Esophagus squamous epithelium (tissue), 4 donors: ENCODE measurements around the gene PCSK5.

ENCODE experiments used
- CTCF ChIP-seq, 6 experiments: fragments of 450-650 bp in 4 of 6; fragments of 200-600 bp in 2 of 6; sonication (generic) in 2 of 6; IDR thresholded peaks; one replicate each; pipeline ENCODE4 v1.5.1; 2016 to 2019; ENCODE audit warnings: antibody characterized with exemption in 6 of 6, mild to moderate bottlenecking in 4 of 6, moderate library complexity in 4 of 6
- POLR2A ChIP-seq, 4 donors: fragments of 450-650 bp; IDR thresholded peaks; one replicate each; pipeline ENCODE4 v1.6.1; 2017; ENCODE audit warnings: antibody characterized with exemption in 4 of 4, mild to moderate bottlenecking in 4 of 4, moderate library complexity in 3 of 4

- TF ChIP-seq CTCF (IDR thresholded peaks at IDR 0.05) = no peak
- TF ChIP-seq POLR2A (IDR thresholded peaks at IDR 0.05) = no peak
Measured at GRCh38 chr9:75921391-75922127, 31.1 kb downstream of the PCSK5 start.
